Mesothelial cell of epicardium (in vitro differentiated cells): ENCODE measurements around the gene PDXDC1. TPM values are rescaled to one million over a fixed set of nuclear protein-coding genes. Genes with fewer than 3 reads are reported as not detected.
A peak's percentile ranks its signal among the peaks of the same experiment; 100 is the strongest.

Experiments used
- DNase-seq, 2 experiments: peaks; one replicate each; pipeline ENCODE4 v3.0.0; 2021; ENCODE audit warnings: low spot score in 2 of 2; ENCODE audit not compliant: unreplicated experiment in 2 of 2
- H3K27ac Mint-ChIP-seq: 2 replicates; pipeline ENCODE4 v1.8.0; 2021; ENCODE audit warnings: mixed read lengths
- H3K27me3 Mint-ChIP-seq: 2 replicates; pipeline ENCODE4 v1.8.0; 2021; ENCODE audit warnings: low read depth, mixed read lengths
- H3K36me3 Mint-ChIP-seq: 2 replicates; pipeline ENCODE4 v1.8.0; 2021; ENCODE audit warnings: mixed read lengths
- H3K4me1 Mint-ChIP-seq: 2 replicates; pipeline ENCODE4 v1.8.0; 2021; ENCODE audit warnings: mixed read lengths
- H3K4me3 Mint-ChIP-seq: 2 replicates; pipeline ENCODE4 v1.8.0; 2021; ENCODE audit warnings: mild to moderate bottlenecking, moderate library complexity, mixed read lengths
- H3K9me3 Mint-ChIP-seq: 2 replicates; pipeline ENCODE4 v1.8.0; 2021; ENCODE audit warnings: mixed read lengths
- CTCF ChIP-seq: fragments of 200-600 bp; sonication (generic); IDR thresholded peaks from one replicate; pipeline ENCODE4 v1.5.0; 2021; ENCODE audit warnings: antibody characterized with exemption; ENCODE audit not compliant: unreplicated experiment
- total RNA-seq: library from RNA; stranded (reverse); gene quantifications from 3 replicates; pipeline ENCODE4 v1.2.1, GENCODE V29; 2021

PDXDC1 gene
- total RNA-seq, 1 donor from 2014 or later, result 115 TPM

DNA sequence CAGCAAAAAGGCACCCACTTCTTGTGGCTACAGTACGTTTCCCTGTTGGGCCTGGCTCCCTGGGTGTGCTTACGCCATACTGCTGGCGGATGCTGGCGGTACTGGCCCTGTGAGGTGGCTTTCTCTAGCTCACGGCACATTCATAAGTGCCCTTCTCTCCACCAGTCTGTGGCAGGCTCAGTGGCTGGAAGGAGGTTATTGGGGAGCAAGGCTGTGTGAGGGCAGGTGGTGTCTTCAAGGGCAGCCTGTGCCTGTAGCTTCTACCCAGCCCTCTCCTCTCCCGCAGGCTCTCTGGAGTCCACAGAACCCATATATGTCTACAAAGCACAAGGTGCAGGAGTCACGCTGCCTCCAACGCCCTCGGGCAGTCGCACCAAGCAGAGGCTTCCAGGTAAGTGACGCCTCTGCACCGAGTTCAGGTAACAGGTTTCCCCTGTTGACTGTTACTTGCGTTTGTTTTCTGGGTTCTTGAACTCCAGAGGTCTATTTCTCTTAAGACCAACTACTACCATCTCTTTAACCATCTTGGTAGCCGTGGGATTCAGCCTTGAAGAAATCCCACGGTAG lies 60.4 kb downstream of the PDXDC1 start:
- no peak overlapping the region for H3K4me3 Mint-ChIP-seq
- peaks cover 56% of the 10 kb centered on the region for H3K36me3 Mint-ChIP-seq
- no peaks in the 10 kb centered on the region for H3K4me1 Mint-ChIP-seq

GRCh38 chr16:15037003-15037402 lies 62.2 kb downstream of the PDXDC1 start:
- TF ChIP-seq CTCF, result no peak
- H3K9me3 Mint-ChIP-seq, result no peaks in the 10 kb centered on the region
- H3K4me3 Mint-ChIP-seq, result no peak overlapping the region
- no peak overlapping the region for H3K27ac Mint-ChIP-seq
- no peaks in the 10 kb centered on the region for H3K27me3 Mint-ChIP-seq
- H3K36me3 Mint-ChIP-seq, result peaks cover 48% of the 10 kb centered on the region
- no peaks in the 10 kb centered on the region for H3K4me1 Mint-ChIP-seq
- DNase-seq, result no peak

More for the DNA sequence above, 60.4 kb downstream of the PDXDC1 start:
- Mint-ChIP-seq H3K27ac (no peak overlapping the region), H3K27me3 (no peaks in the 10 kb centered on the region), H3K9me3 (no peaks in the 10 kb centered on the region)
- no peak for DNase-seq
- TF ChIP-seq CTCF, result no peak

DNA sequence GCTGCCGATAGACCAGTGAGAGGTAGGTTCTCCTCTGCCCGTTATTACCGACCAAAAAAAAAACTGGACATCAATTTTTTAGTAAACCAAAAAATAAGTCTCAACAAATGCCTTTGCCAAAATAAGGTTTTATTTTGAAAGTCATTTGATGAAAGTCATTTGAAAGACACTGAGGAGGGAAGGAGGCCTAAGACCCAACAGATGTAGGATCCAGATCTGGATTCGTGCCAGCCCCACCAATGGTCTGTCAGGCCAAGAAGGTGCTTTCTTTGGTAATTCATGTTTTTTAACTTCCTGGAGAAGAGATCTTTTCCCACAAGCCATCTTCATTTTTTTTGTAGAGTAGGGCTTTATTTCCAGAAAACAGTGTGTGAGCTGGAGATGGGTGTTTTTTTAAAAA lies 62.9 kb downstream of the PDXDC1 start:
- DNase-seq, result no peak
- H3K27me3 Mint-ChIP-seq, result no peaks in the 10 kb centered on the region
- H3K27ac Mint-ChIP-seq, result no peak overlapping the region
- peaks cover 45% of the 10 kb centered on the region for H3K36me3 Mint-ChIP-seq
- no peaks in the 10 kb centered on the region for H3K4me1 Mint-ChIP-seq
- H3K9me3 Mint-ChIP-seq, result no peaks in the 10 kb centered on the region
- no peak overlapping the region for H3K4me3 Mint-ChIP-seq
- TF ChIP-seq CTCF, result no peak

GRCh38 chr16:15038689-15039088 lies 63.9 kb downstream of the PDXDC1 start:
- no peak for TF ChIP-seq CTCF
- Mint-ChIP-seq H3K36me3 (peaks cover 43% of the 10 kb centered on the region), H3K4me1 (no peaks in the 10 kb centered on the region), H3K9me3 (no peaks in the 10 kb centered on the region), H3K4me3 (no peak overlapping the region), H3K27me3 (no peaks in the 10 kb centered on the region), H3K27ac (peak overlapping the region; percentile 57)
- DNase-seq, result no peak

GRCh38 chr16:15041271-15042004 lies 66.6 kb downstream of the PDXDC1 start:
- Mint-ChIP-seq H3K9me3 (no peaks in the 10 kb centered on the region), H3K27ac (peak overlapping the region; percentile 1), H3K4me1 (no peaks in the 10 kb centered on the region), H3K36me3 (peaks cover 41% of the 10 kb centered on the region), H3K27me3 (no peaks in the 10 kb centered on the region), H3K4me3 (no peak overlapping the region)
- no peak for TF ChIP-seq CTCF
- no peak for DNase-seq
